SK-N-MC (cell line): ENCODE data around the gene TTC16.

Experiments
- EZH2 ChIP-seq: fragments of 200-600 bp; sonication (generic); IDR thresholded peaks from one replicate; pipeline ENCODE4 v1.6.1; 2017; ENCODE audit warnings: antibody characterized with exemption
- POLR2AphosphoS5 ChIP-seq: IDR thresholded peaks from 2 replicates; pipeline ENCODE4 v1.6.1; 2012; ENCODE audit warnings: mild to moderate bottlenecking, low read depth, low read length, borderline replicate concordance

- no peak for TF ChIP-seq EZH2
- no peak for TF ChIP-seq POLR2AphosphoS5
These were observed 51.5 kb downstream of the TTC16 start for GRCh38 chr9:127767410-127767809.
